Uterus (tissue), 4 donors: ENCODE data around the gene DTNBP1. TPM values are rescaled to one million over a fixed set of nuclear protein-coding genes. Genes with fewer than 3 reads are reported as not detected.

Source experiments
- DNase-seq, 2 donors: peaks; one replicate each; pipeline ENCODE4 v3.0.0-alpha.2; 2019 to 2020
- H3K27ac ChIP-seq, 2 donors: fragments of 200-600 bp; sonication (generic); 1 replicate in 1 of 2; 2 replicates in 1 of 2; pipeline ENCODE4 v1.5.1; 2016 to 2018
- H3K27me3 ChIP-seq, 2 donors: fragments of 200-600 bp; sonication (generic); one replicate each; pipeline ENCODE4 v1.5.1; 2018 to 2019; ENCODE audit warnings: control low read depth in 1 of 2
- H3K36me3 ChIP-seq, 2 donors: fragments of 200-600 bp; sonication (generic); one replicate each; pipeline ENCODE4 v1.5.1; 2019; ENCODE audit warnings: control low read depth in 1 of 2
- H3K4me1 ChIP-seq, 2 donors: fragments of 200-600 bp; sonication (generic); one replicate each; pipeline ENCODE4 v1.5.1; 2018 to 2019; ENCODE audit warnings: control low read depth in 1 of 2
- H3K4me3 ChIP-seq, 2 donors: fragments of 200-600 bp; sonication (generic); 1 replicate in 1 of 2; 2 replicates in 1 of 2; pipeline ENCODE4 v1.5.1; 2018 to 2019; ENCODE audit warnings: mild to moderate bottlenecking in 1 of 2
- H3K9me3 ChIP-seq, 2 donors: fragments of 200-600 bp; sonication (generic); one replicate each; pipeline ENCODE4 v1.5.1; 2019; ENCODE audit warnings: control low read depth in 1 of 2
- CTCF ChIP-seq, 4 experiments: fragments of 200-600 bp in 2 of 4; fragments of 450-650 bp in 2 of 4; sonication (generic) in 2 of 4; IDR thresholded peaks; one replicate each; pipeline ENCODE4 v1.5.1; 2016 to 2019; ENCODE audit warnings: antibody characterized with exemption in 4 of 4, mild to moderate bottlenecking in 2 of 4, moderate library complexity in 1 of 4
- POLR2A ChIP-seq, 2 donors: fragments of 450-650 bp; IDR thresholded peaks; one replicate each; pipeline ENCODE4 v1.6.1; 2016; ENCODE audit warnings: antibody characterized with exemption in 2 of 2, mild to moderate bottlenecking in 1 of 2, moderate library complexity in 1 of 2
- intact Hi-C: fragments of 100-400 bp; cut with DNase I; formaldehyde crosslinking; loops from one replicate; pipeline ENCODE4 v1.15.1; 2023; ENCODE audit warnings: low total_unique reads
- total RNA-seq, 4 donors: library from RNA; depleted of rRNA in 3 of 4; stranded (reverse); fragments of >200 nt in 3 of 4; gene quantifications; one replicate each; pipeline versions ENCODE4 v1.1.0 to v1.2.4, GENCODE V29; 2014 to 2023
- donor health status: DM: yes; HTN: yes; CAD: no.

The DTNBP1 gene
- total RNA-seq, 4 donors from 2014 or later, result 1.8 to 19.8 (median 9.0) TPM; not detected in 1

GRCh38 chr6:15582499-15582898 is 80.3 kb downstream of the DTNBP1 start:
- no peaks in the 10 kb centered on the region for H3K9me3 ChIP-seq
- no peaks in the 10 kb centered on the region for H3K27me3 ChIP-seq
- H3K4me3 ChIP-seq, result no peak overlapping the region
- no peak for DNase-seq
- intact Hi-C loops, result no loop called here
- H3K27ac ChIP-seq, result no peak overlapping the region
- no peak for TF ChIP-seq CTCF (IDR thresholded peaks at IDR 0.05)
- TF ChIP-seq POLR2A (IDR thresholded peaks at IDR 0.05), result no peak
- no peaks in the 10 kb centered on the region for H3K4me1 ChIP-seq
- H3K36me3 ChIP-seq, result no peaks in the 10 kb centered on the region

GRCh38 chr6:15581751-15582150 is 81.1 kb downstream of the DTNBP1 start:
- intact Hi-C loops, result no loop called here

GRCh38 chr6:15580326-15580725 is 82.5 kb downstream of the DTNBP1 start:
- TF ChIP-seq POLR2A (IDR thresholded peaks at IDR 0.05) (no peak), CTCF (IDR thresholded peaks at IDR 0.05) (no peak)
- H3K36me3 ChIP-seq, result no peaks in the 10 kb centered on the region
- H3K27ac ChIP-seq, result no peak overlapping the region
- H3K9me3 ChIP-seq, result no peaks in the 10 kb centered on the region
- no peak for DNase-seq
- intact Hi-C loops, result no loop called here
- H3K4me3 ChIP-seq, result no peak overlapping the region
- no peaks in the 10 kb centered on the region for H3K4me1 ChIP-seq
- no peaks in the 10 kb centered on the region for H3K27me3 ChIP-seq

More at GRCh38 chr6:15581751-15582150, 81.1 kb downstream of the DTNBP1 start:
- H3K27me3 ChIP-seq, result no peaks in the 10 kb centered on the region
- no peak overlapping the region for H3K4me3 ChIP-seq
- DNase-seq, result no peak
- H3K9me3 ChIP-seq, result no peaks in the 10 kb centered on the region
- TF ChIP-seq CTCF (IDR thresholded peaks at IDR 0.05) (no peak), POLR2A (IDR thresholded peaks at IDR 0.05) (no peak)
- no peak overlapping the region for H3K27ac ChIP-seq
- H3K4me1 ChIP-seq, result no peaks in the 10 kb centered on the region
- H3K36me3 ChIP-seq, result no peaks in the 10 kb centered on the region

- no peaks in the 10 kb centered on the region for H3K36me3 ChIP-seq
- no peaks in the 10 kb centered on the region for H3K9me3 ChIP-seq
- intact Hi-C loops, result no loop called here
- no peak for DNase-seq
- H3K4me3 ChIP-seq, result no peak overlapping the region
- TF ChIP-seq POLR2A (IDR thresholded peaks at IDR 0.05) (no peak), CTCF (IDR thresholded peaks at IDR 0.05) (no peak)
- no peaks in the 10 kb centered on the region for H3K4me1 ChIP-seq
- H3K27ac ChIP-seq, result no peak overlapping the region
- no peaks in the 10 kb centered on the region for H3K27me3 ChIP-seq
Observed at GRCh38 chr6:15578716-15579391, 84.0 kb downstream of the DTNBP1 start.

- no peaks in the 10 kb centered on the region for H3K4me1 ChIP-seq
- H3K27ac ChIP-seq, result no peak overlapping the region
- intact Hi-C loops, result no loop called here
- TF ChIP-seq CTCF (IDR thresholded peaks at IDR 0.05) (no peak), POLR2A (IDR thresholded peaks at IDR 0.05) (no peak)
- no peak overlapping the region for H3K4me3 ChIP-seq
- H3K27me3 ChIP-seq, result no peaks in the 10 kb centered on the region
- H3K36me3 ChIP-seq, result no peaks in the 10 kb centered on the region
- DNase-seq, result no peak
- no peaks in the 10 kb centered on the region for H3K9me3 ChIP-seq
Observed at GRCh38 chr6:15577550-15578171, 85.2 kb downstream of the DTNBP1 start.
